HEK293T (cell line): ENCODE measurements around the gene LIME1.

Source experiments
- CTCF ChIA-PET: fragments of 350-600 bp; formaldehyde crosslinking; extraction: SDS; loops from one replicate; lab custom pipeline; 2021; ENCODE audit warnings: antibody characterized with exemption, inconsistent platforms; lab: Yijun Ruan, JAX
- POLR2A ChIA-PET: fragments of 350-600 bp; formaldehyde crosslinking; extraction: SDS; loops from one replicate; lab custom pipeline; 2020; ENCODE audit warnings: antibody characterized with exemption, inconsistent platforms; lab: Yijun Ruan, JAX
- DNase-seq: peaks from one replicate; pipeline ENCODE4 v3.0.0; 2012; ENCODE audit warnings: mixed read lengths; ENCODE audit errors: extremely low spot score
- ARNT ChIP-seq: fragments of 450-650 bp; IDR thresholded peaks from 2 replicates; pipeline ENCODE4 v1.6.1; 2017; ENCODE audit warnings: mild to moderate bottlenecking
- BHLHE40 ChIP-seq: fragments of 450-650 bp; IDR thresholded peaks from 2 replicates; pipeline ENCODE4 v1.6.1; 2016; ENCODE audit warnings: mild to moderate bottlenecking, moderate library complexity, borderline replicate concordance
- CTBP1 ChIP-seq: fragments of 450-650 bp; IDR thresholded peaks from 2 replicates; pipeline ENCODE4 v1.6.1; 2016; ENCODE audit warnings: borderline replicate concordance
- ELF4 ChIP-seq: fragments of 450-650 bp; IDR thresholded peaks from 2 replicates; pipeline ENCODE4 v1.6.1; 2017; ENCODE audit warnings: antibody characterized with exemption
- FOXA1 ChIP-seq: fragments of 450-650 bp; IDR thresholded peaks from 2 replicates; pipeline ENCODE4 v1.6.1; 2016; ENCODE audit warnings: mild to moderate bottlenecking
- FOXK2 ChIP-seq: fragments of 450-650 bp; IDR thresholded peaks from 2 replicates; pipeline ENCODE4 v1.6.1; 2016; ENCODE audit warnings: mild to moderate bottlenecking
- FOXM1 ChIP-seq: fragments of 450-650 bp; IDR thresholded peaks from 2 replicates; pipeline ENCODE4 v1.6.1; 2017; ENCODE audit warnings: mild to moderate bottlenecking, borderline replicate concordance
- HDGF ChIP-seq: fragments of 450-650 bp; IDR thresholded peaks from 2 replicates; pipeline ENCODE4 v1.6.1; 2017; ENCODE audit warnings: antibody characterized with exemption, borderline replicate concordance
- L3MBTL2 ChIP-seq: fragments of 450-650 bp; conservative IDR thresholded peaks from 2 replicates; pipeline ENCODE4 v1.6.1; 2016; ENCODE audit warnings: mild to moderate bottlenecking
- LEF1 ChIP-seq: fragments of 450-650 bp; IDR thresholded peaks from 2 replicates; pipeline ENCODE4 v1.6.1; 2017; ENCODE audit warnings: mild to moderate bottlenecking, borderline replicate concordance
- NFRKB ChIP-seq: fragments of 450-650 bp; IDR thresholded peaks from 2 replicates; pipeline ENCODE4 v1.6.1; 2016; ENCODE audit warnings: mild to moderate bottlenecking, moderate library complexity
- PKNOX1 ChIP-seq: fragments of 450-650 bp; IDR thresholded peaks from 2 replicates; pipeline ENCODE4 v1.6.1; 2016
- SP1 ChIP-seq: fragments of 450-650 bp; IDR thresholded peaks from 2 replicates; pipeline ENCODE4 v1.6.1; 2017
- SUZ12 ChIP-seq: fragments of 450-650 bp; IDR thresholded peaks from 2 replicates; pipeline ENCODE4 v1.6.1; 2016; ENCODE audit warnings: mild to moderate bottlenecking
- TARDBP ChIP-seq: fragments of 450-650 bp; IDR thresholded peaks from 2 replicates; pipeline ENCODE4 v1.6.1; 2016
- ZNF384 ChIP-seq: fragments of 450-650 bp; IDR thresholded peaks from 2 replicates; pipeline ENCODE4 v1.6.1; 2016

Gene LIME1

GRCh38 chr20:63697357-63697867, 39.1 kb upstream of the LIME1 start:
- CTCF ChIA-PET, result no interaction called here
- POLR2A ChIA-PET, result no interaction called here
- DNase-seq, result no peak
- TF ChIP-seq ARNT, result no peak
- TF ChIP-seq BHLHE40, result no peak
- no peak for TF ChIP-seq LEF1
- TF ChIP-seq SP1, result no peak
- TF ChIP-seq L3MBTL2, result no peak
- no peak for TF ChIP-seq FOXM1

GRCh38 chr20:63697868-63698545, 38.5 kb upstream of the LIME1 start:
- ChIA-PET CTCF (no interaction called here), POLR2A (interaction anchor here (1.0 kb wide), 1 partner anchor 10 kb away, joined by 9 read pairs; the partner anchor contains the start of genes ARFRP1 and ZGPAT)
- TF ChIP-seq SUZ12 (no peak), LEF1 (no peak), CTBP1 (no peak), HDGF (no peak), L3MBTL2 (no peak), FOXK2 (no peak), ELF4 (no peak), TARDBP (no peak), ZNF384 (no peak), PKNOX1 (no peak), NFRKB (no peak), BHLHE40 (no peak), FOXM1 (no peak), FOXA1 (no peak), SP1 (no peak), ARNT (no peak)
- DNase-seq, result peak; percentile 9

DNA sequence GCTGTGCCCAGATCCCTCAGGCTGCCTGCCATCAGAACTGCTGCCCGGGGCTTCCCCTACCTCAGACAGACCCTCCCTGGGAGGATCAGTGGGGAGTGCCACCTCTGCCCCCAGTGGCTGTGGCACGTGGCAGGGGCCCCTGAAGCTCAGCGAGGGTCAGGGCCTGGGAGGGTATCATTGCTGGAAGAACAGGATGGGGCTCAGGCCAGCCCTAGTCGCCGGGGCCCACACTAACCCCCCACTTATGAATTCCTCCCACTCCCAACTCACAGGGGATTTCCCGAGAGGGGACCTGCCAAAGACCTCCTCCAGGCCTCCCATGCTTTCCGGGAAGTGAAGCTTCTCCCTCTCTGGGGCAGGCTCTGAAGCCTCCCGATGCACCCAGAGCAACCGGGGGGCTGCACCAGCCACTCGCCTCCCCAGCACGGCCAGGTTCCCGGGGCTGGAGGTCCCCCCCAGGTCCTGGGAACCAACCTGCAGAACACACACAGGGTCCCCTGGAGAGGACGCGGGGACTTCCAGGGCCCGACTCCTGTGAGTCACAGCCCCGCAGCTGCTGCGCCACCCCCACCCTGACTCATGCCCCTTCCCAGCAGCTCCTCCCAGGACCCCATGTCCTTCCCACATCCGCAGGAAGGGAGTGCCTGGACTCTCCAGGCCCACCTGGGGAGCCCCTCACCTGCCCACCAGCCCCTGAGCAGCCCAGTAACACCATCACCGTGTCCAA, 37.6 kb upstream of the LIME1 start:
- DNase-seq, result peak; percentile 12
- CTCF ChIA-PET, result no interaction called here
- TF ChIP-seq NFRKB (no peak), ELF4 (no peak), ARNT (no peak)
- POLR2A ChIA-PET, result interaction anchor here (1.0 kb wide), 1 partner anchor 9 kb away, joined by 9 read pairs; the partner anchor contains the start of genes ARFRP1 and ZGPAT

GRCh38 chr20:63699466-63700198, 36.8 kb upstream of the LIME1 start:
- no peak for TF ChIP-seq FOXK2
- no peak for TF ChIP-seq SP1
- TF ChIP-seq PKNOX1, result no peak
- TF ChIP-seq FOXA1, result no peak
- no peak for TF ChIP-seq ELF4
- no peak for TF ChIP-seq BHLHE40
- TF ChIP-seq FOXM1, result no peak
- TF ChIP-seq HDGF, result no peak
- no peak for TF ChIP-seq L3MBTL2
- TF ChIP-seq ARNT, result no peak
- no peak for TF ChIP-seq TARDBP
- no peak for TF ChIP-seq LEF1
- no peak for TF ChIP-seq CTBP1
- TF ChIP-seq ZNF384, result no peak
- CTCF ChIA-PET, result no interaction called here

GRCh38 chr20:63700199-63701050, 36.0 kb upstream of the LIME1 start:
- DNase-seq, result peak; percentile 7
- ChIA-PET CTCF (no interaction called here), POLR2A (interaction anchor here (1.0 kb wide), 1 partner anchor 47 kb away, joined by 3 read pairs; the partner anchor contains the start of gene STMN3)
- TF ChIP-seq LEF1 (no peak), ARNT (no peak), HDGF (no peak), L3MBTL2 (no peak), TARDBP (no peak), FOXK2 (no peak), FOXA1 (no peak), ZNF384 (no peak), SUZ12 (no peak), FOXM1 (no peak), BHLHE40 (no peak), SP1 (no peak), ELF4 (no peak), NFRKB (no peak), PKNOX1 (no peak), CTBP1 (no peak)

More at GRCh38 chr20:63699466-63700198, 36.8 kb upstream of the LIME1 start:
- POLR2A ChIA-PET, result no interaction called here
- peak; percentile 15 for DNase-seq
